Thoracic aorta (tissue), 2 donors: ENCODE results near the gene TAF5L. TPM values are rescaled to one million over a fixed set of nuclear protein-coding genes. Genes with fewer than 3 reads are reported as not detected.
"Not testable (repeated sequence)": the region's sequence is repeated elsewhere in the genome, so short reads cannot be mapped to it uniquely, and the experiment has no call there.

ENCODE experiments used
- ATAC-seq: fragments of 150-250 bp; one replicate; pipeline ENCODE4 v1.8.0; 2017; ENCODE audit warnings: low read depth; ENCODE audit not compliant: insufficient number of reproducible peaks, low FRiP score
- DNase-seq: peaks from one replicate; pipeline ENCODE4 v3.0.0-alpha.2; 2020; ENCODE audit warnings: low spot score
- H3K27ac ChIP-seq, 2 donors: fragments of 200-600 bp; sonication (generic); 1 replicate in 1 of 2; 2 replicates in 1 of 2; pipeline ENCODE4 v1.5.1; 2016; ENCODE audit warnings: mild to moderate bottlenecking in 2 of 2, moderate library complexity in 2 of 2
- H3K27me3 ChIP-seq: fragments of 200-600 bp; sonication (generic); replicated peaks from 2 replicates; pipeline ENCODE4 v1.6.0; 2016; ENCODE audit warnings: mild to moderate bottlenecking; ENCODE audit not compliant: insufficient read depth
- H3K36me3 ChIP-seq: fragments of 200-600 bp; sonication (generic); one replicate; pipeline ENCODE4 v1.5.1; 2016
- H3K4me1 ChIP-seq, 2 donors: fragments of 200-600 bp; sonication (generic); 1 replicate in 1 of 2; 2 replicates in 1 of 2; pipeline versions ENCODE4 v1.5.1 to v1.6.0; 2016; ENCODE audit warnings: low read depth in 2 of 2, mild to moderate bottlenecking in 1 of 2; ENCODE audit not compliant: control insufficient read depth in 1 of 2
- H3K4me3 ChIP-seq: fragments of 200-600 bp; sonication (generic); 2 replicates; pipeline ENCODE4 v1.5.1; 2016; ENCODE audit warnings: mild to moderate bottlenecking
- H3K9me3 ChIP-seq: fragments of 200-600 bp; sonication (generic); 2 replicates; pipeline ENCODE4 v1.5.1; 2016
- CTCF ChIP-seq: fragments of 200-600 bp; sonication (generic); IDR thresholded peaks from one replicate; pipeline ENCODE4 v1.5.1; 2019; ENCODE audit warnings: antibody characterized with exemption
- total RNA-seq, 2 donors: library from RNA; depleted of rRNA; stranded (reverse); fragments of >200 nt; gene quantifications; one replicate each; pipeline versions ENCODE4 v1.1.0 to v1.2.3, GENCODE V29; 2016

Gene TAF5L
- total RNA-seq, 2 donors from 2014 or later, result 21.5 to 29.8 TPM

GRCh38 chr1:229597877-229598276 lies 28.0 kb downstream of the TAF5L start:
- peaks cover 25% of the 10 kb centered on the region for H3K36me3 ChIP-seq
- no peak for TF ChIP-seq CTCF
- H3K4me3 ChIP-seq, result peak overlapping the region; percentile 62
- peaks cover 44 to 76% of the 10 kb centered on the region in 2 donors for H3K4me1 ChIP-seq
- H3K27me3 ChIP-seq, result no peaks in the 10 kb centered on the region
- no peak for DNase-seq
- H3K9me3 ChIP-seq, result no peaks in the 10 kb centered on the region
- H3K27ac ChIP-seq, result peak overlapping the region; percentile 84 to 98
- ATAC-seq, result no peak

- H3K27me3 ChIP-seq, result no peaks in the 10 kb centered on the region
- H3K9me3 ChIP-seq, result no peaks in the 10 kb centered on the region
- H3K4me1 ChIP-seq, result peaks cover 44 to 74% of the 10 kb centered on the region in 2 donors
- ATAC-seq, result peak; percentile 97
- H3K27ac ChIP-seq, result peak overlapping the region; percentile 84 to 98
- peak overlapping the region; percentile 62 for H3K4me3 ChIP-seq
- peak; percentile 39 for DNase-seq
- H3K36me3 ChIP-seq, result peaks cover 18% of the 10 kb centered on the region
- TF ChIP-seq CTCF, result peak; percentile 54
Measured at GRCh38 chr1:229596925-229597699, 28.8 kb downstream of the TAF5L start.

- ATAC-seq, DNase-seq, H3K4me3 ChIP-seq, H3K27me3 ChIP-seq, H3K9me3 ChIP-seq, H3K36me3 ChIP-seq: not testable (repeated sequence)
- H3K4me1 ChIP-seq, result peaks cover 38 to 62% of the 10 kb centered on the region in 2 donors
- peak overlapping the region; percentile 84 to 98 for H3K27ac ChIP-seq
Measured at GRCh38 chr1:229595876-229596275, 30.0 kb downstream of the TAF5L start.

GRCh38 chr1:229594227-229595008 lies 31.5 kb downstream of the TAF5L start:
- Histone ChIP-seq H3K27me3 (no peaks in the 10 kb centered on the region), H3K9me3 (no peaks in the 10 kb centered on the region), H3K36me3 (peaks cover 8% of the 10 kb centered on the region), H3K4me3 (no peak overlapping the region), H3K4me1 (peaks cover 23 to 59% of the 10 kb centered on the region in 2 donors), H3K27ac (peak overlapping the region; percentile 84 to 98)
- TF ChIP-seq CTCF, result no peak
- no peak for DNase-seq
- no peak for ATAC-seq

- Histone ChIP-seq H3K9me3 (no peaks in the 10 kb centered on the region), H3K4me1 (peaks cover 17 to 53% of the 10 kb centered on the region in 2 donors), H3K4me3 (no peak overlapping the region), H3K36me3 (peaks cover 8% of the 10 kb centered on the region), H3K27me3 (no peaks in the 10 kb centered on the region), H3K27ac (peak overlapping the region; percentile 84 to 98)
- DNase-seq (no peak), ATAC-seq (no peak)
- no peak for TF ChIP-seq CTCF
Measured at GRCh38 chr1:229593800-229594199, 32.1 kb downstream of the TAF5L start.
